NCI-H748 treated with DMSO at 0.1 percent for 48 hours (cell line): Measurements from ENCODE around the gene STX16.
"Not testable (repeated sequence)": the region's sequence is repeated elsewhere in the genome, so short reads cannot be mapped to it uniquely, and the experiment has no call there.

Experiments
- DNase-seq: peaks from one replicate; lab custom pipeline; 2025; lab: John Stamatoyannopoulos, UW

STX16 gene

DNA sequence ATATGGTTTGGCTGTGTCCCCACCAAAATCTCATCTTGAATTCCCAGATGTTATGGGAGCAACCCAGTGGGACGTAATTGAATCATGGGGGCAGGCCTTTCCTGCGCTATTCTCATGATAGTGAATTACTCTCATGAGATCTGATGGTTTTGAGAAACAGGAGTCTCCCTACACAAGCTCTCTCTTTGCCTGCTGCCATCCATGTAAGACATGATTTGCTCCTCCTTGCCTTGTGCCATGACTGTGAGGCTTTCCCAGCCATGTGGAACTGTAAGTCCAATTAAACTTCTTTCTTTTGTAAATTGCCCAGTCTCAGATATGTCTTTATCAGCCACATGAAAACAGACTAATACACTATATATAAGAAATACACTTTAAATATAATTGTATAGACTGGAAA is 75.1 kb downstream of the STX16 start:
- DNase-seq: not testable (repeated sequence)
